B cell (primary cell): ENCODE results near the gene HCN2. TPM values are rescaled to one million over a fixed set of nuclear protein-coding genes. Genes with fewer than 3 reads are reported as not detected.
A peak's percentile ranks its signal among the peaks of the same experiment; 100 is the strongest.

Experiments
- ATAC-seq: fragments of 200-7000 bp; cut with Tn5 transposase; one replicate; pipeline ENCODE4 v1.10.0; 2021; ENCODE audit warnings: low read depth, mild to moderate bottlenecking, moderate number of reproducible peaks, moderate library complexity
- CTCF ChIA-PET: fragments of 350-600 bp; sonication (Branson Sonifier 250); formaldehyde crosslinking; loops from one replicate; lab custom pipeline; 2021; ENCODE audit warnings: antibody characterized with exemption, inconsistent platforms; lab: Charles Lee
- POLR2A ChIA-PET: fragments of 350-600 bp; sonication (Branson Sonifier 250); formaldehyde crosslinking; loops from one replicate; lab custom pipeline; 2021; ENCODE audit warnings: antibody characterized with exemption; lab: Charles Lee
- DNase-seq: peaks from one replicate; pipeline ENCODE4 v3.0.0; 2013
- H2AFZ ChIP-seq: 2 replicates; pipeline ENCODE4 v1.6.1; 2012; ENCODE audit warnings: mild to moderate bottlenecking, low read depth, low read length; ENCODE audit not compliant: insufficient read depth, poor library complexity, severe bottlenecking
- H3K27ac ChIP-seq, 2 donors: 1 replicate in 1 of 2; 2 replicates in 1 of 2; pipeline ENCODE4 v1.5.1; 2012 to 2013; ENCODE audit warnings: low read length in 2 of 2, mild to moderate bottlenecking in 2 of 2, moderate library complexity in 1 of 2
- H3K27me3 ChIP-seq, 4 experiments: fragments of 200-600 bp in 1 of 4; sonication (generic) in 1 of 4; replicated peaks in 1 of 4; 1 replicate in 2 of 4; 2 replicates in 2 of 4; pipeline versions ENCODE4 v1.6.1 to v1.7.0; 2013 to 2016; ENCODE audit warnings: low read length in 3 of 4, mild to moderate bottlenecking in 2 of 4, mixed read lengths in 1 of 4, moderate library complexity in 1 of 4; ENCODE audit not compliant: insufficient read depth in 4 of 4, control insufficient read depth in 3 of 4; ENCODE audit errors: control extremely low read depth in 1 of 4
- H3K36me3 ChIP-seq, 2 experiments: replicated peaks in 1 of 2; 1 replicate in 1 of 2; 2 replicates in 1 of 2; pipeline versions ENCODE4 v1.6.1 to v1.7.1; 2013; ENCODE audit warnings: low read length in 1 of 2; ENCODE audit not compliant: insufficient read depth in 2 of 2, control insufficient read depth in 1 of 2; ENCODE audit errors: control extremely low read depth in 1 of 2, extremely low read depth in 1 of 2
- H3K4me1 ChIP-seq, 2 donors: fragments of 200-600 bp in 1 of 2; sonication (generic) in 1 of 2; 1 replicate in 1 of 2; 2 replicates in 1 of 2; pipeline versions ENCODE4 v1.5.1 to v1.6.1; 2013 to 2017; ENCODE audit warnings: low read length in 2 of 2; ENCODE audit not compliant: control insufficient read depth in 2 of 2, insufficient read depth in 2 of 2
- H3K4me2 ChIP-seq: replicated peaks from 2 replicates; pipeline ENCODE3; 2012; ENCODE audit warnings: mild to moderate bottlenecking, low read depth, low read length; ENCODE audit not compliant: poor library complexity, severe bottlenecking
- H3K4me3 ChIP-seq, 5 experiments: fragments of 200-600 bp in 1 of 5; sonication (generic) in 1 of 5; 1 replicate in 3 of 5; 2 replicates in 2 of 5; pipeline versions ENCODE4 v1.5.1 to v1.7.0; 2011 to 2016; ENCODE audit warnings: low read length in 4 of 5, mild to moderate bottlenecking in 4 of 5, low read depth in 2 of 5, control low read depth in 1 of 5, moderate library complexity in 1 of 5; ENCODE audit not compliant: insufficient read depth in 1 of 5; ENCODE audit errors: control extremely low read depth in 1 of 5, extremely low read depth in 1 of 5
- H3K79me2 ChIP-seq: fragments of 200-600 bp; sonication (generic); one replicate; pipeline ENCODE4 v1.6.0; 2016; ENCODE audit warnings: low read length; ENCODE audit not compliant: control insufficient read depth, insufficient read depth
- H3K9ac ChIP-seq: fragments of 200-600 bp; sonication (generic); 2 replicates; pipeline ENCODE4 v1.6.1; 2017; ENCODE audit warnings: mild to moderate bottlenecking, low read length, moderate library complexity
- H3K9me3 ChIP-seq, 3 donors: one replicate each; pipeline versions ENCODE4 v1.6.1 to v1.7.1; 2013; ENCODE audit warnings: low read length in 2 of 3; ENCODE audit not compliant: control insufficient read depth in 2 of 3, insufficient read depth in 1 of 3; ENCODE audit errors: control extremely low read depth in 1 of 3
- H4K20me1 ChIP-seq: 2 replicates; pipeline ENCODE4 v1.6.0; 2012; ENCODE audit warnings: mild to moderate bottlenecking, low read length; ENCODE audit not compliant: insufficient read depth, control insufficient read depth, poor library complexity, severe bottlenecking
- H3K27ac Mint-ChIP-seq: one replicate; pipeline ENCODE4 v1.8.0; 2021; ENCODE audit warnings: mixed read lengths
- H3K27me3 Mint-ChIP-seq: one replicate; pipeline ENCODE4 v1.8.0; 2021; ENCODE audit warnings: mixed read lengths
- H3K4me1 Mint-ChIP-seq: one replicate; pipeline ENCODE4 v1.8.0; 2021; ENCODE audit warnings: mixed read lengths
- H3K4me3 Mint-ChIP-seq: one replicate; pipeline ENCODE4 v1.8.0; 2021; ENCODE audit warnings: mixed read lengths
- H3K9me3 Mint-ChIP-seq: one replicate; pipeline ENCODE4 v1.8.0; 2022; ENCODE audit warnings: mixed read lengths; ENCODE audit not compliant: insufficient read depth
- EZH2 ChIP-seq: IDR thresholded peaks from 2 replicates; pipeline ENCODE4 v1.6.1; 2012; ENCODE audit warnings: borderline replicate concordance, low read depth, mild to moderate bottlenecking, moderate library complexity, low read length; ENCODE audit not compliant: insufficient read depth, poor library complexity, severe bottlenecking
- WGBS: methylation state at CpG from one replicate; pipeline ENCODE4 v1.1.5; 2013; ENCODE audit warnings: missing lambda C conversion rate; ENCODE audit not compliant: insufficient coverage; 5-methylcytosine and 5-hydroxymethylcytosine counted together
- intact Hi-C: fragments of 100-400 bp; cut with micrococcal nuclease; formaldehyde crosslinking; loops from one replicate; pipeline ENCODE4 v1.10.0; 2022
- polyA plus RNA-seq: library from polyadenylated mRNA; depleted of rRNA; stranded (reverse); fragments of >200 nt; gene quantifications from 2 replicates; pipeline ENCODE4 v1.2.3, GENCODE V29; 2012
- total RNA-seq, 2 donors: library from RNA; stranded (reverse); fragments of 120-200 nt in 1 of 2; gene quantifications; 1 replicate in 1 of 2; 2 replicates in 1 of 2; pipeline versions ENCODE4 v1.2.3 to v1.2.4, GENCODE V29; 2013 to 2022
- TF ChIP-seq, protein P1 (sequence below): fragments of 200-600 bp; IDR thresholded peaks from one replicate; pipeline ENCODE4 v1.8.0; 2022; ENCODE audit warnings: antibody characterized with exemption, mild to moderate bottlenecking

Gene HCN2
- total and polyA plus RNA-seq, 2 donors (not counting 1 experiment from before 2014, with no cell fraction given), result 0.27 to 0.57 TPM

DNA sequence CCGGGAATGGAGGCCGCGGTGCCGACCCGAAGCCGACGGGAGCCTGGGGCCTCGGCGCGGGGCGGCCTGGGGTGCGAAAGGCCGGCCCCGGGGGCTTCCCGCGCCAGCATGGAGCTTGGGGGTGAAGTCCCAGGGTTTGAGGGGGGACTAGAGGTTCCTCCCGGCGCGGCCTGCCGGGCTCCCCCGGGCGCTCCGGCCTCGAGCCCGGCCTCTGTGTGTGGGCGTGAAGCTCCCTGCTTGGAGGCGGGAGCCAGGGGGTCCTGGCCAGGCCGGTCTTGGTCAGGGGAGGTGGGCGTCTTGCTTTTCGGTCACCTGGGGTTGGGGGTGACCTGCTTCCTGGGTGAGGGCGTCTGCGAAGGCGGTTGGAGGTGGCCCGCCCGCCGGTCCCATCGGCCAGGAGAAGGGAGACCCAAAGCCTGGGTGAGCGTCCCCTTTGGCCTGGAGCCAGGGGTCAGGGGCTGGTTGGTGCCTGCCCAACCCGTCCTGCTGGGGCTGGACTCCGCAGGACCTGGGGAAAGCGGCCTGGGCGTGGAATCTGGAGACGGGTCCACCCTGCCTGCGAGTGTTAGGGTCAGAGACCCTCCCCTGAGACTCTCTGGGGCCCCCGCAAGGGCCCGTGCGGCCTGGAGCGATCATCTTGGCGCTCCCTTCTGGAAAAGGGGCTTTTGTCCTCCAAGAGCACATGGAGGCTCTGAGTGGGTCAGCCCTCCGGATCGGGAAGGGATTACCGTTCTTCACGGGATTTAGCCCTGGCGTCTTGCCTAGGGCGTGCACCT, 16.8 kb upstream of the HCN2 start:
- H3K9ac ChIP-seq, result peak overlapping the region; percentile 87
- CTCF ChIA-PET, result no interaction called here
- H3K79me2 ChIP-seq, result peaks cover 55% of the 10 kb centered on the region
- H3K36me3 ChIP-seq, result no peaks in the 10 kb centered on the region
- Mint-ChIP-seq H3K27ac (peak overlapping the region; percentile 88), H3K4me1 (peaks cover 35% of the 10 kb centered on the region), H3K9me3 (no peaks in the 10 kb centered on the region), H3K27me3 (no peaks in the 10 kb centered on the region), H3K4me3 (peak overlapping the region; percentile 90)
- H3K4me1 ChIP-seq, result peaks cover 19 to 33% of the 10 kb centered on the region in 2 donors
- no peaks in the 10 kb centered on the region for H3K9me3 ChIP-seq
- no peak for ATAC-seq
- under 1% methylated on average over 55 of the region's 55 CpGs for WGBS
- TF ChIP-seq, protein P1, sequence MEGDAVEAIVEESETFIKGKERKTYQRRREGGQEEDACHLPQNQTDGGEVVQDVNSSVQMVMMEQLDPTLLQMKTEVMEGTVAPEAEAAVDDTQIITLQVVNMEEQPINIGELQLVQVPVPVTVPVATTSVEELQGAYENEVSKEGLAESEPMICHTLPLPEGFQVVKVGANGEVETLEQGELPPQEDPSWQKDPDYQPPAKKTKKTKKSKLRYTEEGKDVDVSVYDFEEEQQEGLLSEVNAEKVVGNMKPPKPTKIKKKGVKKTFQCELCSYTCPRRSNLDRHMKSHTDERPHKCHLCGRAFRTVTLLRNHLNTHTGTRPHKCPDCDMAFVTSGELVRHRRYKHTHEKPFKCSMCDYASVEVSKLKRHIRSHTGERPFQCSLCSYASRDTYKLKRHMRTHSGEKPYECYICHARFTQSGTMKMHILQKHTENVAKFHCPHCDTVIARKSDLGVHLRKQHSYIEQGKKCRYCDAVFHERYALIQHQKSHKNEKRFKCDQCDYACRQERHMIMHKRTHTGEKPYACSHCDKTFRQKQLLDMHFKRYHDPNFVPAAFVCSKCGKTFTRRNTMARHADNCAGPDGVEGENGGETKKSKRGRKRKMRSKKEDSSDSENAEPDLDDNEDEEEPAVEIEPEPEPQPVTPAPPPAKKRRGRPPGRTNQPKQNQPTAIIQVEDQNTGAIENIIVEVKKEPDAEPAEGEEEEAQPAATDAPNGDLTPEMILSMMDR, result no peak
- no peak for TF ChIP-seq EZH2
- POLR2A ChIA-PET, result interaction anchor here (0.6 to 1.8 kb wide), 4 partner anchors 41 to 129 kb away, joined by 3 to 7 read pairs (median 4); partner anchors contain the start of genes CDC34 and TPGS1
- peak overlapping the region in 1 of 2 donors; percentile 89 for H3K27ac ChIP-seq
- DNase-seq, result no peak
- H2AFZ ChIP-seq, result peak overlapping the region; percentile 85
- intact Hi-C loops, result loop anchor here (1.0 to 5.0 kb wide), 6 partner anchors 16 to 834 kb away; partner anchors contain the start of genes CDC34, DAZAP1, HCN2 and POLRMT
- H4K20me1 ChIP-seq, result peaks cover 49% of the 10 kb centered on the region
- H3K27me3 ChIP-seq, result no peaks in the 10 kb centered on the region
- H3K4me3 ChIP-seq, result peak overlapping the region; percentile 55 to 81 (median 79)
- peak overlapping the region; percentile 96 for H3K4me2 ChIP-seq

DNA sequence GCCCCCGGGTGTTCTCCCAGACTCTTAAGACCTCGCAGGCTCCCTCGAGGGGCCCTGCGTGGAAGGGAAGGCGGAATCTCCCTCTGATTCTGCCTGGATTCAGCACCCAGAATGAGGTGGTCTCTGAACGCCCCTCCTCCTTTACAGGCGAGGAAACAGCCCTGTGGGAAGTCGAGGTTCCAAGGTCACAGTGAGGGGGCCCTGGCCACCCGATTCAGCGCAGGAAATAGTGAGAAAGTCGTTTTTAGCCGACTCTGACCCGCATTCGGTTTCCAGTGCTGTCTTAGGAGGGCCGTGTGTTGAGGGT, 16.2 kb upstream of the HCN2 start:
- H3K79me2 ChIP-seq, result peaks cover 60% of the 10 kb centered on the region
- POLR2A ChIA-PET, result interaction anchor here (0.6 kb wide), 1 partner anchor 128 kb away, joined by 7 read pairs; no protein-coding TSS in a partner anchor
- H3K9ac ChIP-seq, result peak overlapping the region; percentile 87
- peak overlapping the region; percentile 55 to 81 (median 79) for H3K4me3 ChIP-seq
- H3K27me3 ChIP-seq, result no peaks in the 10 kb centered on the region
- peaks cover 55% of the 10 kb centered on the region for H4K20me1 ChIP-seq
- TF ChIP-seq, protein P1, result no peak
- no peak for TF ChIP-seq EZH2
- CTCF ChIA-PET, result no interaction called here
- ATAC-seq (no peak), DNase-seq (no peak)
- H3K4me2 ChIP-seq, result peak overlapping the region; percentile 96
- H3K27ac ChIP-seq, result peak overlapping the region in 1 of 2 donors; percentile 89
- Mint-ChIP-seq H3K27ac (peak overlapping the region; percentile 26), H3K9me3 (no peaks in the 10 kb centered on the region), H3K27me3 (no peaks in the 10 kb centered on the region), H3K4me1 (peaks cover 35% of the 10 kb centered on the region), H3K4me3 (peak overlapping the region; percentile 90)
- intact Hi-C loops, result loop anchor here (2.0 to 5.0 kb wide), 2 partner anchors 15 to 834 kb away; partner anchors contain the start of genes DAZAP1 and HCN2
- H2AFZ ChIP-seq, result peak overlapping the region; percentile 12
- H3K36me3 ChIP-seq, result no peaks in the 10 kb centered on the region
- peaks cover 19 to 33% of the 10 kb centered on the region in 2 donors for H3K4me1 ChIP-seq
- no peaks in the 10 kb centered on the region for H3K9me3 ChIP-seq
- WGBS, result 8% methylated on average over 15 of the region's 15 CpGs
